Anterior cingulate cortex (tissue), 58 donors: ENCODE data around the gene ADK.

Experiments used
- DNase-seq, 58 donors: peaks; one replicate each; lab custom pipeline; 2025; lab: John Stamatoyannopoulos, UW

Gene ADK

GRCh38 chr10:74400186-74400585, 249.2 kb downstream of the ADK start:
- DNase-seq, result no peak

- no peak for DNase-seq
Measured at GRCh38 chr10:74406006-74406405, 255.0 kb downstream of the ADK start.

GRCh38 chr10:74415146-74415839, 264.3 kb downstream of the ADK start:
- DNase-seq, result no peak

GRCh38 chr10:74417397-74417796, 266.4 kb downstream of the ADK start:
- no peak for DNase-seq

- peak in 47 of 58 donors; percentile 1 to 83 (median 27) for DNase-seq
Measured at GRCh38 chr10:74418285-74418872, 267.4 kb downstream of the ADK start.

GRCh38 chr10:74419491-74419951, 268.5 kb downstream of the ADK start:
- no peak for DNase-seq

- DNase-seq, result no peak
Measured at GRCh38 chr10:74419958-74420375, 268.9 kb downstream of the ADK start.

DNA sequence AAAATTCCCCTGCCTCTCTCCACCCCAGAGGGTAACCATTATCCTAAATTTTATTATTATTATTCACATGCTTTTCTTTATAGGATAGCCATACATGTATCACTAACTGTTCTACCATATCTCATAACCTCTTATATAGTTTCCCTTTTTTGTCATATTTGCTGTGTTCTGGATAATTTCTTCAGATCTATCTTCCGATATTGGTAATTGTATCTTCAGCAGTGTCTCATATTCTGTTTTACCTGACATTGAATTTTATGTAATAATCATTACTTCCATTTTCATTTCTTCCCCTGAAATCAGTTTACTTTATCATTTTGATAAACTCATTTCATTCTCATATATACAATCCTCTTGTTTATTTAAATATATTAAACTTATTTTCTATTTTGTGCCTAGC, 273.5 kb downstream of the ADK start:
- DNase-seq, result no peak

GRCh38 chr10:74425456-74426001, 274.5 kb downstream of the ADK start:
- no peak for DNase-seq

- no peak for DNase-seq
Measured at GRCh38 chr10:74431816-74432215, 280.8 kb downstream of the ADK start.

DNA sequence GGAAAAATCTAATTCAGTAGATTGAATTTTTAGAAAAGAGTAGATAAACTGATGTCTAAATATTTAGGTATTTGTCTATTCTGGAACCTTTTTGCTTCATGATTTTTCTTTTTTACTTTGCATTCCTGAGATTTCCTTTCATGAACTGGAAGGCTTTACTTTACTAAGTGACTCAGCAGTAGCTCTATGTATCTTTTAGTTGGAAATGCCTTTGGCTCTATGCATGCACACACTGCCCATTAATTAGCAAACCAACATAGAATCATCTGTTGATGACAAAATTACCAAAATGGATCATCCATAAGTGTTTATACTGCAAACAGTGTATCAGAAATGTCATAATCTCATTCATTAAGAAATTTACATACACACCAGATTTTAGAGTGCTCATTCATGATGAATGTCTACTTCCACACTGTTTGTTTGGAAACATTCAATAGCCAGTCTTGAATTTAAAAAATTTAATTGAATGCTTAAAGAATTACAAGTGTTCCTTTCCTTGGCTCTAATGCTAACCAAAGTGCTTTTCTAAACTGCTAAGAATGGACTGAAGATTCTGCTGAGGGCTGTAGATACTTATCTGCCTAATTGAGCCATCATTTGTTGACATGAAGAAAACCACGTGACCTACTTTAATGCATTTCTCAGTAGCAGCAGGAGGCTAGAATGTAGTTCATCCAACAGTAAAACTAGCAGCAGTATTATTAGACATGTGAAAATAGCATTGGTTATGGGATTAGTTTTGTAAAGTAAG, 282.0 kb downstream of the ADK start:
- DNase-seq, result no peak

DNA sequence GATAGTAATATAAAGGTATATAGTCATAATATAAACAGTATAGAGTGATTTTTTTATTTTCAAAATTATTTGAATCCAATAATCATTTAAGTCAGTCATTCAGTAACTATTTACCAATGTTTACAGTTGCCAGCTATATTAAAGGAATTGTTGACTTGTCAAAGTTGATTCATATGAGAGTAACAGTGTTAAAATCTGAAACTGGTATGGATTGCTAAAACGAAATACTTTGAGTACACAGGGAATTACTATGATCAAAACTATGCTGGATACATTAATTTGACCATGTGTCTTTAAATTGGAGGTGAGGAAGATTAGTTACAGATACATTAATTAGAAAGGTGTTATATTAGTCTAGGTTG, 282.6 kb downstream of the ADK start:
- DNase-seq, result no peak

DNA sequence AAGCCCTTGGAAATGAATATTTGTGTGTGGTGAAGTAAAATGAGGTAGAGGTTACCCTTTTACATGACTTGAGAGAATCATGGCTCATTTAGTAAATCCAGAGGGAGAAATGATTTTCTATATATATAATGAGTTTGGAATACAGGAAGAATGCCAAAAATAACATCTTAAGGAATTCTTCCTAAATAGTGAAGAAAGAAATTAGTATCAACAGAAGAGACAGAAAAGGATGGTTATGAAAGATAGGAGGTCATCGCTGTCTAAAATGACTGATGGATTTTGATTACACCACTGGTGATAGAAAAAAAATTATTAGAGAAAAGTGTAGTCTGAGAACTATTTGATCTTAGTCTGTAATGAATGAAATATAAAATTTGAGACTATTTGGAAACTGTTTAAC, 283.0 kb downstream of the ADK start:
- no peak for DNase-seq

DNA sequence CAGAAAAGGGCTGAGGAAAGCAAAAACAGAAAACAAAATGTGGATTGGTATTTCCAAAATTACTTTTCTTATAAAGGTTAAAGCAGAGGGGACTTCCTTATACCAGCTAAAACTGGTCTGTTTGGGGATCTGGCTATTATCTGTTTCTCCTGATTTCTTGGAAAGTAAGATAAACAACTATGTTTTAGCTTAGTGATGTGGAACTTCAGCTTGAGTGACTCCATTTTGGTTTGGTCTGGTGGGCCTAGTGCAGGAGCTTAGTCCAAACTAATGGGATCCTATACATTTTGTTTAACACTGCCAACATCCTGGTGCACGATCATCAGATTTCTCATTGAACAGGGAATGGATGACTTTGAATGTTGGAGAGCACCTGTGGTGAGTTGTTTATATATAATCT, 283.5 kb downstream of the ADK start:
- no peak for DNase-seq

DNA sequence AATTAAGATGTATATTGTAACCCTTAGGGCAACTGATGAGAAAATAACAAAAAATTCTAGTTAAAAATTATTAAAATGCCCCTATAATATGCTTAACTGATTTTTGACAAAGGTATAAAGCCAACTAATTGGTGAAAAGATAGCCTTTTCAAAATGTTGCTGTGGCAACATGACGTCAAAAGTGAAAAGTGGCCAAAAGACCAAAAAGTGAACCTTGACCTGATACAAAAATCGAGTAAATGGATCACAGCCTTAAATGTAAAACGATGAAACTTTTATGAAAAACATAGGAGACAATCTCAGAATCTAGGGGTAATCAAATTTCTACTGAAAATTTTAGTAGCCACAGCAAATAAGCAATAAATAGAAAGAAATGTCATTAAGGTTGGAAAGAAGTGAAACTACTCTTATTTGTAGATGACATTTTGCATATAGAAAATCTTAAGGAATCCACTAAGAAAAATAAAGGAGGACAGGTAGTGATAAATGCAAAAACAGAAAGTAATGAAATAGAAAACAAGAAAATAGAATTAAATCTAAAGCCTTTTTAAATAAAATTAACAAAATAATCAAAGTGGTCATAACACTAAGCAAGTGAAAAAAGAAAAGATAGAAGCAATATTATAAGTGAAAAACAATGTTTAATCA, 285.6 kb downstream of the ADK start:
- DNase-seq, result no peak

DNA sequence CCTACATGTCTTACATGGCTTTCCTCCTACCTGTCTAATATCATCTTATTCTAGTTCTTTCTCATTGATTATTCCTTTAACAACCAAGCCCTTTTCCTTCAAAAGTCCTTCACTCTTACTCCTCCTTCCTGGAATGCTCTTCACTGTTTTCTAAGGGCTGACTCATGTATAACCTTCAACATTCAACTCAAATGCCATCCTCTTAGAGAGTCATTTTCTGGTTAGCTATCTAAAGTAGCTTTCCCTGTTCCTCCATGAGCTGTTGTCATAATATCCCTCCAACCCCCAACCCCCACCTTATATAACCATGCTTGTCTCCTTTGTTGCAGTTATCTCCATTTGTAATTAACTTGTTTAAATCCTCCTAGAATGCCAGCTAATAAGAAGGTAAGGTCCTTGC, 286.8 kb downstream of the ADK start:
- DNase-seq, result no peak

GRCh38 chr10:74439213-74439612, 288.2 kb downstream of the ADK start:
- DNase-seq, result no peak

- no peak for DNase-seq
Measured at GRCh38 chr10:74445493-74445892, 294.5 kb downstream of the ADK start.

DNA sequence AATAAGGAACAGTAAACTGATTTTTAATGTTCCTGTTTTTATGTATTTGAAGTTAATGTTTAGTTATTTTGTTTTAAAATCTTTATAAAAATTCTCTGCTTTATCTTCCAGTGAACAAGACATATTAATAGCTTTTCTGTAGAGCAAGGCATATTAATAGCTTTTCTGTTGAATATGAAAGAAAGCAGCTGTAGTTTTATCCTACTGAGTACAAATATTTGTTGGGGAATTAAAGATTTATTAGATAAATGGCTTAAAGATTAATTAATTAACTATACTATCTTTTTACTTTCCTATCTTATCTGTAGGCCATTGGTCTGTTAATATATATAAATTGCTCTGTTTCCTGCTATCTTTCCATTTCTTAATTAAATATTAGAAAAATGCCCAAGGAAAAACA, 299.6 kb downstream of the ADK start:
- DNase-seq, result no peak

GRCh38 chr10:74451127-74451829, 300.3 kb downstream of the ADK start:
- no peak for DNase-seq
